ENCODE results near the gene FRMD6.

- no peak for TF ChIP-seq SUZ12 (IDR thresholded peaks at IDR 0.05; ENCODE audit: extremely low read depth, insufficient read depth, insufficient read length)
- no peak for TF ChIP-seq ZNF274 (IDR thresholded peaks at IDR 0.05; ENCODE audit: low read depth, low read length)
- TF ChIP-seq YY1 (IDR thresholded peaks at IDR 0.05; ENCODE audit: insufficient read depth, insufficient read length): no peak
Observed at GRCh38 chr14:51616724-51617409, 34.8 kb upstream of the FRMD6 start.
